Hepatocyte (in vitro differentiated cells): ENCODE results near the gene RBKS. TPM values are rescaled to one million over a fixed set of nuclear protein-coding genes. Genes with fewer than 3 reads are reported as not detected.

ENCODE experiments used
- DNase-seq: peaks from one replicate; pipeline ENCODE4 v3.0.0-alpha.2; 2016; ENCODE audit warnings: low spot score
- H2AFZ ChIP-seq: fragments of 200-600 bp; sonication (generic); 2 replicates; pipeline ENCODE4 v1.6.0; 2016; ENCODE audit warnings: antibody characterized with exemption, mild to moderate bottlenecking
- H3K27ac ChIP-seq: fragments of 200-600 bp; sonication (generic); 2 replicates; pipeline ENCODE4 v1.5.1; 2016; ENCODE audit warnings: mild to moderate bottlenecking
- H3K27me3 ChIP-seq: fragments of 200-600 bp; sonication (generic); 2 replicates; pipeline ENCODE4 v1.6.1; 2016
- H3K36me3 ChIP-seq: fragments of 200-600 bp; sonication (generic); replicated peaks from 2 replicates; pipeline ENCODE4 v1.5.1; 2016; ENCODE audit warnings: low read depth; ENCODE audit not compliant: insufficient read depth
- H3K4me1 ChIP-seq: fragments of 200-600 bp; sonication (generic); 2 replicates; pipeline ENCODE4 v1.5.1; 2016; ENCODE audit warnings: mild to moderate bottlenecking, moderate library complexity; ENCODE audit not compliant: insufficient read depth
- H3K4me2 ChIP-seq: fragments of 200-600 bp; sonication (generic); 2 replicates; pipeline ENCODE4 v1.6.0; 2016
- H3K4me3 ChIP-seq: fragments of 200-600 bp; sonication (generic); 2 replicates; pipeline ENCODE4 v1.5.1; 2016; ENCODE audit warnings: mild to moderate bottlenecking
- H3K79me2 ChIP-seq: fragments of 200-600 bp; sonication (generic); 2 replicates; pipeline ENCODE4 v1.6.0; 2017; ENCODE audit warnings: mild to moderate bottlenecking
- H3K9me2 ChIP-seq: fragments of 200-600 bp; sonication (generic); replicated peaks from 2 replicates; pipeline ENCODE4 v1.6.0; 2017; ENCODE audit warnings: mild to moderate bottlenecking; ENCODE audit not compliant: insufficient read depth
- H3K9me3 ChIP-seq: fragments of 200-600 bp; sonication (generic); 2 replicates; pipeline ENCODE4 v1.5.1; 2016; ENCODE audit warnings: low read depth, mild to moderate bottlenecking
- H4K20me1 ChIP-seq: fragments of 200-600 bp; sonication (generic); 2 replicates; pipeline ENCODE4 v1.6.0; 2016; ENCODE audit warnings: mild to moderate bottlenecking; ENCODE audit not compliant: insufficient read depth, poor library complexity, severe bottlenecking
- EZH2 ChIP-seq: fragments of 200-600 bp; sonication (generic); IDR thresholded peaks from 2 replicates; pipeline ENCODE4 v1.6.1; 2016; ENCODE audit warnings: antibody characterized with exemption, mild to moderate bottlenecking, borderline replicate concordance
- EZH2phosphoT487 ChIP-seq: fragments of 200-600 bp; sonication (generic); IDR thresholded peaks from one replicate; pipeline ENCODE4 v1.6.1; 2018; ENCODE audit warnings: antibody characterized with exemption, mild to moderate bottlenecking, low read depth, moderate library complexity; ENCODE audit not compliant: unreplicated experiment, severe bottlenecking
- WGBS: methylation state at CpG from one replicate; pipeline ENCODE4 v1.1.6; 2016; ENCODE audit warnings: low lambda C conversion rate; ENCODE audit errors: missing lambda C conversion rate; 5-methylcytosine and 5-hydroxymethylcytosine counted together
- polyA plus RNA-seq: library from polyadenylated mRNA; unstranded; fragments of >200 nt; fragmentation: Nextera tagmentation; extraction: Ambion mirVana; gene quantifications from 2 replicates; pipeline ENCODE4 v1.2.1, GENCODE V29; 2016
- total RNA-seq: library from RNA; depleted of rRNA; stranded (reverse); fragments of >200 nt; gene quantifications from 2 replicates; pipeline ENCODE4 v1.2.3, GENCODE V29; 2014
- TF ChIP-seq, protein P1 (sequence below): fragments of 200-600 bp; sonication (generic); IDR thresholded peaks from 2 replicates; pipeline ENCODE4 v1.5.1; 2016; ENCODE audit warnings: antibody characterized with exemption, mild to moderate bottlenecking; ENCODE audit not compliant: poor library complexity

Gene RBKS
- total and polyA plus RNA-seq, 2 experiments from 2014 or later: 5.5 to 7.2 TPM

DNA sequence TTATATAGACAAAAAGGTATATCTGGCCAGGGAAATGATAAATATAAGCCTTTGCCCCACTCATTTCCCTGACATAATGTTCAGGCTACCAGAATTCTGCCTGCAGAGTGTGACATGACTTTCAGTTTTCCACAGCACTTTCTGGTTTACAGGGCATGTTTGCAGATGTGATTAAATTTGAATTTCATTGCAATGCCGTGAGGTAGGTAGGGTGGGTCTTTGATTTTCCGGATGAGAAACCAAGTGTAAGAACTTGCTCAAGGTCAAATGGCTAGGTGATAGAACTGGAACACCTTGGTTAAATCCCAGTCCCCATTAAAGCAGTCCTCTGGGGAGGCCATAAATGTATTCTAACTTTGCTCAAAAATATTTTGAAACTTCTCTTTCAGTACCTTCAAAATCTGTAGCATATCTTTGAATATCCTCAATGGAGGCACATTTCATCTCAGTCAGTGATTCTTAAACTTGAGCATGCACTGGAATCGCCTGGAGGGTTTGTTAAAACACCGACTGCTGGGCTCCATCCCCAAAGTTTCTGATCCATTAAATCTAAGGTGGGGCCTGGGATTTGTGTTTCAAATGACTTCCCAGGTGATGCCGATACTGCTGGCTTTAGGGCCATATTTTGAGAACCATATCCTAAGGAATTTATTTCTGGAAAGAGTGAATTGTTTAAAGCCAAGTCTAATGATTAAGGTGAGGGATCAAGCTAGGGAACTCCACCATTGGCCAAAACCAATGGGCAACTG lies 83.7 kb downstream of the RBKS start:
- no peaks in the 10 kb centered on the region for H3K27me3 ChIP-seq
- 97% methylated on average over 5 of the region's 5 CpGs for WGBS
- DNase-seq: no peak
- H3K4me2 ChIP-seq: no peak overlapping the region
- no peaks in the 10 kb centered on the region for H3K36me3 ChIP-seq
- H3K4me3 ChIP-seq: no peak overlapping the region
- H3K27ac ChIP-seq: no peak overlapping the region
- H4K20me1 ChIP-seq: no peaks in the 10 kb centered on the region
- H2AFZ ChIP-seq: no peak overlapping the region
- H3K9me2 ChIP-seq: no peaks in the 10 kb centered on the region
- H3K79me2 ChIP-seq: no peaks in the 10 kb centered on the region
- H3K4me1 ChIP-seq: no peaks in the 10 kb centered on the region
- no peaks in the 10 kb centered on the region for H3K9me3 ChIP-seq
- TF ChIP-seq EZH2: no peak
- no peak for TF ChIP-seq EZH2phosphoT487
- TF ChIP-seq, protein P1, sequence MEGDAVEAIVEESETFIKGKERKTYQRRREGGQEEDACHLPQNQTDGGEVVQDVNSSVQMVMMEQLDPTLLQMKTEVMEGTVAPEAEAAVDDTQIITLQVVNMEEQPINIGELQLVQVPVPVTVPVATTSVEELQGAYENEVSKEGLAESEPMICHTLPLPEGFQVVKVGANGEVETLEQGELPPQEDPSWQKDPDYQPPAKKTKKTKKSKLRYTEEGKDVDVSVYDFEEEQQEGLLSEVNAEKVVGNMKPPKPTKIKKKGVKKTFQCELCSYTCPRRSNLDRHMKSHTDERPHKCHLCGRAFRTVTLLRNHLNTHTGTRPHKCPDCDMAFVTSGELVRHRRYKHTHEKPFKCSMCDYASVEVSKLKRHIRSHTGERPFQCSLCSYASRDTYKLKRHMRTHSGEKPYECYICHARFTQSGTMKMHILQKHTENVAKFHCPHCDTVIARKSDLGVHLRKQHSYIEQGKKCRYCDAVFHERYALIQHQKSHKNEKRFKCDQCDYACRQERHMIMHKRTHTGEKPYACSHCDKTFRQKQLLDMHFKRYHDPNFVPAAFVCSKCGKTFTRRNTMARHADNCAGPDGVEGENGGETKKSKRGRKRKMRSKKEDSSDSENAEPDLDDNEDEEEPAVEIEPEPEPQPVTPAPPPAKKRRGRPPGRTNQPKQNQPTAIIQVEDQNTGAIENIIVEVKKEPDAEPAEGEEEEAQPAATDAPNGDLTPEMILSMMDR: no peak

DNA sequence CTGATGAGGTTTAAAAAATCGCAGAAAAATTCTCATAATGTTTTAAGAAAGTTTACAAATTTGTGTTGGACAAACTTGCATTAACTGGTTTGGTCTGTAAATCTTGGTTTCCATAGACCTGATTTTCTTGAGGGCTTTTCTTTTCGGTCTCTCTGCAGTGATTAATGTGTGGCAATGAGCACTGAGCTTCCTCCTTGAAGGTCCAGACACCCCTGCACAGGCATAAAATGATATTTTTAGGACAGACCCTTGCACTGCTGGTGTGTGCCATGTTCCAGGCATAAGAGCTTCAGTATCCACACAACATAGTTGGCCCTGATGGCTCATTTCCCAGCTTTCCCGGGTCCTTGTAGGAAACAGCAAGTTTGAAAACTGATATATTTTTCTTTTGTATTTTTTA lies 85.0 kb downstream of the RBKS start:
- no peak for DNase-seq
- Histone ChIP-seq H3K9me2 (no peaks in the 10 kb centered on the region), H3K36me3 (no peaks in the 10 kb centered on the region), H3K79me2 (no peaks in the 10 kb centered on the region), H3K4me3 (no peak overlapping the region), H3K27me3 (no peaks in the 10 kb centered on the region), H3K4me1 (no peaks in the 10 kb centered on the region), H3K4me2 (no peak overlapping the region), H2AFZ (no peak overlapping the region), H3K9me3 (no peaks in the 10 kb centered on the region), H3K27ac (no peak overlapping the region), H4K20me1 (no peaks in the 10 kb centered on the region)
- 89% methylated on average over 3 of the region's 3 CpGs for WGBS
- TF ChIP-seq EZH2phosphoT487: no peak
- TF ChIP-seq, protein P1: no peak

DNA sequence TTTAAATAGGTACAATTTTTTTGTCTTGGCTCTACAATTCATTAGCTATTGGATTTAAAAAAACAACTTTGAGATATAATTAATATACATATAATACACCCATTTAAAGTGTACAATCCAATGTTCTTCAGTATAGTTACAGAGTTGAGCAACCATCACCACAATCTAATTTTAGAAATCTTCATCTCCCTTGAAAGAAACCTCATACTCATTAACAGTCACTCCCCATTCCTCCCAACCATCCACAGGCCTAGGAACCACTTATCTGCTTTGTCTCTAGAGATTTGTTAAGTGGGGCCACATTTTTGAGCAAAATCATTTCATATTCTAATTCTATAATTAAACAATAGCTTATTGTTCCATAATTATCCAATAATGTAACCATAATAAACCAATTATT lies 86.0 kb downstream of the RBKS start:
- Histone ChIP-seq H3K79me2 (no peaks in the 10 kb centered on the region), H3K27ac (no peak overlapping the region), H3K4me1 (peaks cover 4% of the 10 kb centered on the region), H3K27me3 (no peaks in the 10 kb centered on the region), H3K9me3 (no peaks in the 10 kb centered on the region), H4K20me1 (no peaks in the 10 kb centered on the region), H3K9me2 (no peaks in the 10 kb centered on the region), H2AFZ (no peak overlapping the region), H3K4me3 (no peak overlapping the region), H3K4me2 (no peak overlapping the region), H3K36me3 (no peaks in the 10 kb centered on the region)
- TF ChIP-seq EZH2phosphoT487 (no peak), EZH2 (no peak)
- TF ChIP-seq, protein P1: no peak
- DNase-seq: no peak
